GM18505 (cell line): ENCODE results near the gene CAMKMT.

Source experiments
- ATAC-seq: cut with Tn5 transposase; IDR thresholded peaks from one replicate; pipeline ENCODE4 v1.9.1; 2021; ENCODE audit not compliant: unreplicated experiment
- POLR2A ChIP-seq: IDR thresholded peaks from 4 replicates; pipeline ENCODE4 v1.6.1; 2011; ENCODE audit warnings: borderline replicate concordance; ENCODE audit not compliant: insufficient read depth, insufficient read length; ENCODE audit errors: extremely low read depth

The CAMKMT gene

DNA sequence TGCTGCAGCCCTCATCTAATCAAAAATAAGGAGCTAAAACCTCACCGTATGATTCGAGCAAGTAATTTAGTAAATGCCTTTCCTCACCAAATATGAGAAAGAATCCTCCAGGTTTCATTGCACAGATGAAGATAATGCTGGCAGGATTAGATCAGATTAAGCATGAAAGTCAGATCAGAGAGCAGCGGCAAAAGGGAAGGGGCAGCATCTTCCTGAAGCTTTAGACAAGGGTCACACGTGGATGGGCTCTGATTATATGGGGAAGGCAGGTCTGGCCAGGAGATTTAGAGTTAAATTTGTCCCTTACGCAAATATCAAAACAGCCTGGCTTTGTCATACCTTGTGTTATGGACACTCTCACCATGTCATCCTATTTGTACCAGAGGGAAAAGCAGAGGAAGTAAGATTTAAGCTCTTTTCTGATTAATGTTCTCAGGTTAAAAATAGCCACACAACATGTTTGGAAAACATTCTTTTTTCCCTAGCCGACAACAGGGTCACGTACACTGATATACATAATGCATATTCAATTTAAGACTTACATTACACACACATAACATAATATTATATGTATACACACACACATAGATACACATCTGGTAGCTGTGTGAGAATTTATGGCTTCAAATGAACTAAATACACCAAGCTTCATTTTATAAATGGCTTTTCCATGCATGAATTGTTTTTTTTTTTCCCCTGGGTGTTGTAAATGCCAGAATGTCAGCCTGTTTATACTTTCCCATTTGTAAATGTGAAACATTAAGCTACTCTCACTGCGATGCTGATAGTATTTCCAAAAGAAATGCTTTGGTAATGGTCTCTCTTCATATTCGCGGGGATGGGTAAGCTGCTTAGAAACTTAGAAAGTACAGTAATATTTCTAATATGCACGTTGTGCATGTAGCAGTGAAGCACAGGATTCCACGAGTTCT is 383.5 kb downstream of the CAMKMT start:
- TF ChIP-seq POLR2A: no peak
- ATAC-seq: no peak

DNA sequence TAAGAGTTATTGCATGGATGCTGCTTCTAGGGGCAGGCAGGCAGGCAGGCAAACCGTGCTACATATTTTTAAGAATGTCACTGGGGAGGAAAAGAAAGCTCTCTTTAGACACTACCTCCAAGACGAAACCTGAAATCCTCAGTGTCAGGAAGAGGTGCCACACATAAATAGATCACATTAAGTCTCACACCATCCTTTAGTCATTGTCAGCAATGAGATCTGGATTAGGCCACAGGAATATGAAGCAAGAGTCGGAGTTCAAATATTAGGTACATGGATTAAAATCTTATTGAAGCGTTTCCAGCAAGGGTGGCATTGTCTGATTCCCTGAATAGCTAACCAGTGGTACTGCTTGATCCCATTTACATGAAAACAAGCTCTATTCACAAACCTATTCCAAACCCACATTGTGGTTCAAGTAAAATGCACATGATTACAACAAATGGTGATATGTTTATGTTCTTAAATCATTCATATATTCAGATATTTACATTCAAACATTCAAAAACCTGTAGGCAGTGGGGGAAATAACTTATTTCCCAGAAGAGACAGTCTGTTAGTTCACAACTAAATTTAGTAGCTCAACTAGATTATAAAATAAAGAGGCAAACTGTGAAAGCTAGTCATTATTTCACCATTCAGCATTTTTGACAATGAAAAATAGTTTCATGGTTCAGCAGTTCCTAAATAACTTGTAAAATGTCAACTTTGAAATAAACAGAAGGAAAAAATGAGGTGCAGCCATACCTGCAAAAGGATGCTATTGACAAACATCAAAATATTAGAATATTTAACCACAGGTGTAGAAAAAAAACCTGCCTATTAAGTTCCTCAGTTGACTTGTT is 384.4 kb downstream of the CAMKMT start:
- ATAC-seq: no peak
- TF ChIP-seq POLR2A: no peak

DNA sequence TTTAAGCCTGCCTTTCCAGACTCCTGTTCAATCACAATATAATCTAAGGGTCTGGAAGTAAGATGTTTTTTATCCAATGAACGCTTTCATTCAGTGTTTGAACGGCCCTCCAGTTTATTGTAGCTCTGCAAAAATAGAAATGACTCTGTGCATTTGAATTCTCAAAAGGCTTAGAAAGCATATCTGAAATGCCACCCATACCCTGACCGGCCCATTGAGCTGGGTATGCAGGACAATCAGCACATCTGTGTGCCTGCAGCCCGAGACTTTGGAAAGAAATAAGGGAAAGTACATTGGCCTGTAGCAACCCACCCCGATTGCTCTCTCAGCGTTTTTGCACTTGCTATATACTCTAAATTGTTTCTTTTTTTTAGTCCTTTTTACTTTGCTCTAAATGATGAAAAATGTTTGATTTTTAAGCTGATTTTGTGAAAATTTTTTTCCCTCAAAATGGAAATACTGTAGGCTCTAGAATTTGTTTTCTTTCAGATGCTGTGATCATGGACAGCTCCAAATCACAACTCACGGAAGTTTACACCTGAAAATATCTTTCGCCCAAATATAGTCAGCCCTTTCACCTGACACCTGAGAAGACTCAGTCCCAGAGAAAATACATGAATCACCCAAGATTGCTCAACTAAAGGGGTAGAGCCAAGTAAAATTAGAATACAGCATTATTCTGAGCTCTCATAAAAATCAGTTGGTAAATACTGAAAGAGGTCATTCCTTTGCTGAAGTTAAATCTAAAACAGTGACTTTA is 385.3 kb downstream of the CAMKMT start:
- no peak for ATAC-seq
- TF ChIP-seq POLR2A: no peak

DNA sequence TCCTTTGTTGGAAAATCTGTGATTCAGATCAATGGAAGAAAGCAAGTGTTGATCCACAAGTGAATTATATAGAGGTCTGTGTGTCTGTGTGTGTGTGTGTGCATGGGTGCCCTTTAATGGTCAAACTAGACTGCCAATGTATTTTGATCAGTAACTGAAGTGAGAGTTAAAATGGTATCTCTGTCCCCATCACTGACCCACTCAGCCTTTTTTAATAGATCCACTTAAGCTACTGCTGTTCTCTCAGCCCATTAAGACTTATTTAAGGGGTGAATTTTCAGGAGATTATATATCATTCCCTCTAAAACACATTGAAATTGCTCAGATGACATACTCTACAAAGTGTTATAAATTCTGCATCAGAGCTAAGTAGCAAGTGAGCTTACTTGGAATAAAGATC is 386.0 kb downstream of the CAMKMT start:
- no peak for ATAC-seq
- TF ChIP-seq POLR2A: no peak

DNA sequence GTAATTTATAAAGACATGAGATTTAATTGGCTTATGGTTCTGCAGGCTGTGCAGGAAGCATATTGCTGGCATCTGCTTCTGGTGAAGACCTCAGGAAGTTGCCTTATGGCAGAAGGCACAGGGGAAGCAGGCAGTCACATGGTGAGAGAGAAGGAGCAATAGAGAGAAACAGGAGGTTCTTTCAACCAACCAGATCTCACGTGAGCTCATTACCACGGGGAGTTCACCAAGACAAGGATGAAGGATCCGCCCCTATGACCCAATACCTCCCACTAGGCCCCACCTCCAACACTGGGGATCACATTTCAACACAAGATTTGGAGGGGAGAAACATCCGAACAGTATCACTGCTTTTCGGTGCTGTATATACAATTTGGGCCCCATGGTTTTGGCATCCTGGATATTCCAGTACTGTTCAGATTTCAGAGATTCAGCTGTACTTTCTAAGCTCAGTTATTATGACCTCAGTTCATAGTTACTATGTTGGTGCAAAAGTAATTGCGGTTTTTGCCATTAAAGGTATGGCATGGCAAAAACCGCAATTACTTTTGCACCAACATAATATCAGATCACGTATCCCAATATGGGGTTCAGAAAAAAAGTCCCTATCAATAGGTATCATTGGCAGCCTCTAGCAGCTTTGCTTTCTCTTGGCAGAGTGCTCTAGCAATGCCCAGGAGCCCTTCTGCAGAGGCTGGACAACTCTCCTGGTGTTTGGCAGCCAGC is 390.2 kb downstream of the CAMKMT start:
- ATAC-seq: no peak
- TF ChIP-seq POLR2A: no peak

DNA sequence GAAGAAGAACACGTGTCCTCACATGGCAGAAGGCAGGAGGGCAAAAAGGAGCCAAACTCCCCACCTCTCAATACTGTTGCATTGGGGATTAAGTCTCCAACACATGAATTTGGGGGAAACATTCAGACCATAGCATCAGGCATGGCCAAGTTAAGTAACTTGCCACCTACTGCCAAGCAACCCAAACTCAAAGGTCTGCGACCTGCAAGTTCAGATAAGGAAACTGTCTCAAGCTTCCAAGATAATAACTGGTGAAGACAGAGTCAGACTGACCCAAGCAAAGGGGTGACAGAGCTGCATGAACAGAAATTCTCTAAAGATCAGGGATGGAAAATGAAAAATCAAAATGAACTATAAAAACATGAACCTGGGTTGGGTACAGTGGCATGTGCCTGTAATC is 391.0 kb downstream of the CAMKMT start:
- TF ChIP-seq POLR2A: no peak
- no peak for ATAC-seq

DNA sequence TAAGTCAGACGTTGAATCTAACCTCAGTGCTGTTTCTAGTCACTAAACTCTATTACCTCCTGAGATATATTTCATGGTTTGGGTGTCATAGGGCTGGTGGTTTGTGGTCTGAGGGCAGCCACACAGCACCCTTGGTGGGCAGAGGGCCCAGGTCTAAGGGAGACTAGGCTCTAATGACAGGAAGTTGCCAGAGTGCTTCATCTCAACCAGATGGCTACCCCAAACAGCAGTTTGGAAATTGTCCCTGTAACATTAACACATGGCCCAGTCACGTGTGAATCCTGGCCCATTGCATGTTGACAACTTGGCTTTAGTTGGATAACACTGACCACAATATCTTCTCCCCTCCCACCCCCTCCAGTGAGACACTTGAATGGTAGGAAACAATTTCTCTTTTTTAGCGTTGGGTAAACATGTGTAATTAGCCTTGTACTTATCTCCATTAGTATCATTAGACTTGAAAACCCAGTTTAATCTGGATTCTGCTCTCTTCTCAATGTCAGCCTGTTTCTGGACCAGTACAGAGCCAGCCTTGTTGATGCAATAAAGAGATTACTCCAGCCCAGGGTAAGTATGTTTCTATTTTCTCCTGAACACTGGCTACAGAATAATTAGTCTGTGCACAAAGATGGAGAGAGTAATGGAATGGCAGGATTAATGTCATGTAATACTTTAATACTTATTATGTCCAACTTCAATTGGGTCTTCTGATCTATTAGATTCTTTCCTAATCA is 392.0 kb downstream of the CAMKMT start:
- ATAC-seq: peak; percentile 81

DNA sequence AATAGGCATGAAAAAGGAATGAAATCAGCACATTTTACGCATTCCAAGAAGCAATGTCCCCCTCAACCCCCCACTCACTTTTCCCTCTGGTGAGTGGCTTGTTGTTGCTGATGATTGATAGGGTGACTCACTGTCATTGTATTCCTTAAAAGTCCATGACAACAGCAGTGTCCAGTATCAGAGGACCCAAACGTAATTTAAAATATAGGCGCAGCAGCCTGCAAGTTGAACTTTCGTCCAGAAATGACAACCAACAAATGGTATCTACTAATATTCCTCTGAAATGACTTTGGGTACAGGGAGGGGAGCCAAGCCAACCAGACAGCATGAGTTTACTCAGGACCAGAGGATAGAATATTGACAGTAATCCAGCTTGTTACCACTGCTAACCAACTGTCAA is 396.8 kb downstream of the CAMKMT start:
- no peak for ATAC-seq
- TF ChIP-seq POLR2A: no peak

More for the DNA sequence above, 392.0 kb downstream of the CAMKMT start:
- no peak for TF ChIP-seq POLR2A

DNA sequence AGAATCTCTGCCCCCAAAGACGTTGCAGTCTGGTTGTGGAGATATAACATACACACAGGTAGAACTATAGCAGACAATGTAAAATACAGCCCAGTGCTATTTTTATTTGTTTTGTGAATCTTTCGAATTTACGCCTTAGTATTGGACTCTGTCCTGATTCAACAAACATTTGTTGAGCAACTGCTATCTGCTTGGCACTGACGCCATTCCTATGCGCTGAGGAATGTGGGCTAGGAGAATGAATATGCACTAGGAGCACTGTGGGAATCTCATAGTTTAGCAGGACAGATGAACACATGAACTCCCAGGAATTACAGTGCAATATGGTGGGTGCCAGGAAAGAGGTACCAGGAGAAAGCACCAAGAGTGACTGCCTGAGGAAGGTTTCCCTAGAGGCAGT is 398.1 kb downstream of the CAMKMT start:
- ATAC-seq: no peak
- no peak for TF ChIP-seq POLR2A

DNA sequence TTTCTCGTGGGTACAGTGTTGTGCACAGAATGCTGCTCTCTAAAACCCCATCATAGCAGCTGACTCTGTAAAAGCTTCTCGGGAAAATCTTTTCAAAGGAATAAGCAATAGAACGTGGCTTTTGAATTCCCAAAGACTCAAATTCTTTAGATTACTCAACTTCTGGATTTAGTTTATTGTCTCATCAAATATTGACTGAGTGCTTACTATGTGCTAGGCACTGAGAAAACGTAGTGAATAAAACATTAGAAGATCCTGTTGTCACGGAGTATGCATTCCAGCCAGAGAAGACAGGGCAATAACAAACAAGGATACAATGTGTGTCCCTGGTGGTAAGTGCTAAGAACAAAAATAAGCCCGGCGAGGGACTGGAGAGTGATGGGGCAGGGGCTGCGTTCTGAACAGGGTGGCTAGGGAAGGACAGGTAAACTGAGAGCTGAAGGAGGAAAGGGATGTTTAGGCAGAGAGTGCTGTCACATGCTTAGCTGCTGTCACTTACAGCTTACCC is 401.6 kb downstream of the CAMKMT start:
- no peak for TF ChIP-seq POLR2A
- ATAC-seq: no peak

DNA sequence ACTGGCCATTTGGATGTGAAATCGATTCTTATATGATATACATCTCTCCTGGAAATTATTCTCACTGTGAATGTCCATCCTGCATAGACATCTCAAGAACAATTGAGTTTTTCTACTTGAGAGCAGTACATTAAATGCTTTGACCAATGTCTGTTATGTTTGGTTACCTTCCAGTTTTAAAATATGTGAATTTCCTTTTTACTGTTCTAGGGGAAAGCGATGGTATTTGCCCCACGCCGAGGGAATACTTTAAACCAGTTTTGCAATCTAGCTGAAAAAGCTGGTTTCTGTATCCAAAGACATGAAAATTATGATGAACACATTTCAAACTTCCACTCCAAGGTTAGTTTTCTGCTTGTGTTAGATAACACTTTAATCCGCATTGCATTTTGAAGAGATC is 404.5 kb downstream of the CAMKMT start:
- ATAC-seq: no peak
- TF ChIP-seq POLR2A: no peak

DNA sequence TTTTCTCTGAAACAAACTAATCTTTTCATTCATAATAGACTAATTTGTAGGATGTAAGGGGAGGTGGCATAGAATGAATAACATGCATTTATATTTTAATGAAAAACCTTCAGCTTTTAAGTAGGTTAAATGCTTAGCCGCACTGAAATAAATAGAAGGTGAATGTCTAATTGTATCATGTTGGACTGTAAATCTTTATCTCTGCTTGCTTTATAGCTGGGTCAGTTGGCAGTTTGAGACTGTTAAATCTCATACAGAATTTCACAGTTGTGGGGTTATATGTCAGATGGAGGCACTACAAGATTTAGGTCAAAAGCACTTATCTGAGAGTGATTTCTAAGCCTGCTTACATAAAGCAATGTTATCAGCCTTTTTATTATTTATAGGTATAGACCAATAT is 405.0 kb downstream of the CAMKMT start:
- ATAC-seq: no peak
- no peak for TF ChIP-seq POLR2A

DNA sequence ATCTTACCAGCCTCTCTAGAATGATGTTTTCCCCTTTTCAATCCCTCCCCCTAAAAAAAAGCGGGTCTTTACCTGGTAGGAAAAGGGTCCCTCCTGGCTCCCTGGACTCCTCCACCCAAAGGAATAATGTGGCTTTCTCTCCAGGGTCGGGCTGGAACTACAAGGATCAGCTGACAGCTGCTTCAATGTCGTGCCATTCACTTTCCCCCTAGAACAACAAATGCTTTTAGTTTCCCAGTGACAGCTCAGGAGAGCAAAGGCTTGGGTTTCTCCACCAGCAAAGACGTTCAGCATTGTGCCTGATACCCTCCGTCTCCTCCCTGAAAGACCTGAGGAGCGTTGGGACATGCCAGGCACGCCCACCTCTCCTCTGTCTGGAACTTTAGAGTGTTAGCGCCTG is 405.9 kb downstream of the CAMKMT start:
- TF ChIP-seq POLR2A: no peak
- ATAC-seq: no peak
